Activated CD4-positive, alpha-beta T cell treated with anti-CD3 and anti-CD28 coated beads for 4 hours (primary cell): Measurements from ENCODE around the gene CREG2.
"Not testable (repeated sequence)": the region's sequence is repeated elsewhere in the genome, so short reads cannot be mapped to it uniquely, and the experiment has no call there.

ENCODE experiments used
- DNase-seq, 2 donors: peaks; one replicate each; pipeline ENCODE4 v3.0.0-alpha.2; 2020

The CREG2 gene

GRCh38 chr2:101369100-101369499 is 18.2 kb downstream of the CREG2 start:
- DNase-seq = no peak

GRCh38 chr2:101368376-101368775 is 18.9 kb downstream of the CREG2 start:
- no peak for DNase-seq

GRCh38 chr2:101367508-101367907 is 19.8 kb downstream of the CREG2 start:
- no peak for DNase-seq

GRCh38 chr2:101364878-101365277 is 22.4 kb downstream of the CREG2 start:
- DNase-seq = no peak

- DNase-seq = no peak
Measured at GRCh38 chr2:101362777-101363176, 24.5 kb downstream of the CREG2 start.

- DNase-seq = no peak
Measured at GRCh38 chr2:101362316-101362715, 25.0 kb downstream of the CREG2 start.

DNA sequence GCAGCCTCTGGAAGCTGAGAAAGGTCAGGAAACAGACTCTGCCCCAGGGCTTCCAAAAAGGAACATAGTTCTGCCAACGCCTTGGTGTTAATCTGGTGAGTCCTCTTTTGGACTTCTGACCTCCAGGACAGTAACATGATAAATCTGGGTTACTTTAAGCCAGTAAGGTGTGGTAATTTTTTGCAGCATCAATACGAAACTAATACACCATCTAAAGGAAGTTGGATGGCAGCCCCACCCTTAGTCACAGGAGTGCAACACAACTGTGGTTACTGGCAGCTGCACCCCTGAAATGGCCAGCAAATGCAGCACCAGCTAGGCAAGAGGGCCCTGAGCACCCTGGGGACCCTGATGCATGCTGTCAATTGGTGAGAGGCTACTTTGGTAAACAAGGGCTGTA is 25.8 kb downstream of the CREG2 start:
- DNase-seq = peak in 1 of 2 donors; percentile 13

- no peak for DNase-seq
Measured at GRCh38 chr2:101361121-101361520, 26.2 kb downstream of the CREG2 start.

DNA sequence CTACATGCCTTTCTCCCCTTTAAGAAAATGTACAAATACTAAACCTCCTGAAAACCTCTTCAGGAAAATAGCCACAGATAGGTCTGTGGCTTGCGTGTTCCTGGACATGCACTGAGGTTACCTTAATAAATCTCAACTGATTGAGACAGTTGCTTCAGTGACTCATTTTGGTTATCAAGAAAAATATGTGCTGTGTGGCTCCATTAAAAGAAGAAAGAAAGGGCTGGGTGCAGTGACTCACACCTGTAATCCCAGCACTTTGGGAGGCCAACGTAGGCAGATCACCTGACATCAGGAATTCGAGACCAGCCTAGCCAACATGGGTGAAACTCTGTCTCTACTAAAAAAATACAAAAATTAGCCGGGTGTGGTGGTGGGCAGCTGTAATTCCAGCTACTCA is 27.1 kb downstream of the CREG2 start:
- DNase-seq = no peak

DNA sequence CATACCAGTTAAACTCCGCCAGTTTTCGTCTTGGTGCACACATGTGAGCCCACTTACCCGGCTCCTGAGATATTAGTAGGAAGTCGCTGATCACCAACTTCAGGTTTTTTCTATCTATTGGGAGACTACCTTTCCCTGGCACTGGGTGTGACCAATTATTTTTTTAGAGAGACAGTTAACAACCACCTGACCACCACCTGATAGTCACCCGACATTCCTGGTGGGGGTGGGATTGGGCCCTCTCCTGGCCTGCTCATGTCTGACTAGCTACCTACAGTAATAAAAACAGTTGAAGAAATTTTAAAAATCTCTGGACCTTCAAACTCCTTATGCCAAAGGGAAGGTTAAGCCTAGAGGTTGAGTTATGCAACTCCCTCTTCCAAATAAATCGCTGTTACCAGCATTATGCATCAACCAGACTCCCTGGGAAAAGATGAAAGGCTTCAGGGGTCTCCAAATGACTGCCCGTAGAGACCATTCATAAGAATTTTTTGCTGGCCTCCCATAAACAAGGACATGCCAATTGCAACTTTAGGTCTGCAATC is 27.8 kb downstream of the CREG2 start:
- DNase-seq = no peak

DNA sequence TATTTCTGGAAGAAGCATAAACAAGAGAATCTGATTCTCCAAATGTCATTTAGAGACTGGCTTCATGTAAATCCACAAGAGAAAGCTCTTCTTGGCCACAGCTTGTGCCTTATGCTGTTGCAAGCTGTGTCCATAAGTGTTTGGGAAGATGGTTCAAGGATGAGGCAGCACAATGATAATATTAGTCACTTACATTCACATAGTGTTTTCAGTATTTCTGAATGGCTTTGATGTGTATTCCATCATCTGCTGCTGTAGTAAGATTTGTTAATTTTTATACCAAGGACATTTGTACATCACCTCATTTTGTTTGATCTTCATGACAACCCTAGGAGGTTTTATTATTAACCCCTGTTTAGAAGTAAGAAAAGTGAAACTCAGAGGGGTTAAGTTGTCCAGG is 29.9 kb downstream of the CREG2 start:
- DNase-seq = no peak

DNA sequence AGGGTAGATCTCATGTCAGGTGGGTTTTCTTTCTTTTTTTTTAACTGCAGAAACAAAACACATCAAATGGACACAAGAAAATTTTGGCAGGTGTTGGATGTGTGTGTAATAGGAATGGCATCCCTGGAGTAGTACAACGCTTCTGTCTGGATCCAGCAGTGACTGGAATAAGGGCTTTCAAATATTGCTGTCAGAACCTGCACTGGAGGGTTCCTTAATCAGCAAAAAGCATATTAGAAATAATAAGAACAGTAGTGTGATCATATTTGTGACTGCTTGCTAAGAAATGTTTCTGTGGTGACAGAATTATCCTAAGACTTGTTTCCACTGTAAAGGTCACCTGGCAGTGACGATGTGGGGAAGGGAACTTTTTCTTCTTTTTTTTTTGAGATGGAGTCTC is 30.8 kb downstream of the CREG2 start:
- no peak for DNase-seq

DNA sequence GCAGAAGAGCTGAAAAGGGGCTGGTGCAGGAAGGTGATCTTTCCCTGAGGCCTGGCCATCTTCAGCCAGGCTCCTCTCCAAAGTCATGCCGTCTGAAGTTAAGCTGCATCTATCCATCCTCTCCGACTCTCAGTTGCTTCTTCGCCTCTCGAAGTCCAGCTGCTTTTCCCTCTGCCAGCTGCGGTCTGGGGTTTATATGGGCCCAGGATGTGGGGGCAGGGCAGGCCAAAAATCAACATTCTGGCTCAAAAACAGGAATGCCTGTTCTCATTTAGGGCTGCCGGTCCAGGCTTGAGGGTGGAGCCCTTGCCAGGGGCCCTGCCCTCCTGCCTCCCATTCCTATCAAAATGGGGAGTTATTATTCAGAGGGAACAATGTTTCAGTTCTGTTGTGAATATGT is 31.2 kb downstream of the CREG2 start:
- no peak for DNase-seq

DNA sequence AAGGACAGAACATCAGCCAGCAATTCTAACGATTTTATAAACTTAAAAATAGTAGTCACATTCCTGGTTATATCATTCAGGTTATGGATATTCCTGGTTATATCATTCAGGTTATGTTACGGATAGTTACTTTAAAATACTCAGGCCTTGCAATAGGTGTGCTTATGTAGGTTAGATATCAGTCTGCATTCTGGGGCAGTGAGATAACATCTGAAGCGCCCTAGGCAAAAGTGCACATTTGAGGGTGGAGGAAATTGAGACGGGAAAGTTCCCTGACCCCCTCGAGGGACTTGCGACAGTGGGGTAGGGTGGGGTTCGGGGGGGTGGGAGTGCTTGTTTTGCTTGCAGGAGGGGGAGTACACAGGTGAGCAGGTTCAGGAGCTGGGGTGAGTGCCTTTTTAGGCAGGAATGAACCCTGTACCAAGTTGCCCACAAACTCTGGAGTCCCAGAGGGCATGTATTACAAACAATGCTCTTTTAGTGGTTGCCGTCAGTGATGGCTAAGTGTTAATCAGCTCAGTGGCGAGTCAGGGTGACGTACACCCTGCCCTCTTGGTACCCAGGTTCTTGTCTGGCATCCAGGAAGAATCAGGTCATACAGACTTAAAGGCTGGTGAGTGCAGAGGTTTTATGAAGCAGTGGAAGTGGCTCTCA is 31.8 kb downstream of the CREG2 start:
- DNase-seq = no peak

- no peak for DNase-seq
Measured at GRCh38 chr2:101354420-101355311, 32.6 kb downstream of the CREG2 start.

DNA sequence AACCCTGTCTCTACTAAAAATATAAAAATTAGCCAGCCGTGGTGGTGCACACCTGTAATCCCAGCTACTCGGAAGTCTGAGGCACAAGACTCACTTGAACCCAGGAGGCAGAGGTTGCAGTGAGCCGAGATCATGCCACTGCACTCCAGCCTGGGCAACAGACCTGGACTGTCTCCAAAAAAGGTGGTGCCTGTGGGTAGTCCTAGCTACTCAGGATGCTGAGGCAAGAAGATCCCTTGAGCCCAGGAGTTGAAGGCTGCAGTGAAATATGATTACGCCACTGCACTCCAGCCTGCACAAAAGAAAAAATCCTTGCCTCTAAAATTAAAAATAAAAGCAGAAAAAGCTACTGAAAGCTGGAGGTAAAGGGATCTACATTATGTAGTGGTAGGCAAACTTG is 34.7 kb downstream of the CREG2 start:
- not testable (repeated sequence) for DNase-seq

- DNase-seq = no peak
Measured at GRCh38 chr2:101351207-101351606, 36.1 kb downstream of the CREG2 start.

- DNase-seq = no peak
Measured at GRCh38 chr2:101349893-101350662, 37.2 kb downstream of the CREG2 start.

DNA sequence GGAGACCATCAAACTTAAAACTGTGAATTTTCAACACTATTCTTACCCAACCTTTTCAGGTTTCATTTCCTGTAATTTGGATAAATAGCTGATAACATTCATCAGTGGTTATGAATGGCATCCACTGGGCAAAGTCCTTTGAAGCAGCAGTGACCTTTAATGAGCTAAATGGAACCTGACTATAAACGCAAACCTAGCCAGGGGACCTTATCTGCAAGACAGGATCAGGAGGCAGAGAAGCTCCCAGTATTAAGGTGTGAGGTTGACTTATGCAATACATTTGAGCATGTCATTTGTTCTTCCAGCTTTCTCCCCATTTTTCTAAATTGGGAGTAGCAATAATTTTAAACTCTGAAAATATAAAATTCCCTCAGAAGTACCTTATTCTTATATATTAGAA is 38.4 kb downstream of the CREG2 start:
- no peak for DNase-seq

GRCh38 chr2:101346909-101347308 is 40.4 kb downstream of the CREG2 start:
- no peak for DNase-seq

- DNase-seq = no peak
Measured at GRCh38 chr2:101344137-101344536, 43.2 kb downstream of the CREG2 start.

DNA sequence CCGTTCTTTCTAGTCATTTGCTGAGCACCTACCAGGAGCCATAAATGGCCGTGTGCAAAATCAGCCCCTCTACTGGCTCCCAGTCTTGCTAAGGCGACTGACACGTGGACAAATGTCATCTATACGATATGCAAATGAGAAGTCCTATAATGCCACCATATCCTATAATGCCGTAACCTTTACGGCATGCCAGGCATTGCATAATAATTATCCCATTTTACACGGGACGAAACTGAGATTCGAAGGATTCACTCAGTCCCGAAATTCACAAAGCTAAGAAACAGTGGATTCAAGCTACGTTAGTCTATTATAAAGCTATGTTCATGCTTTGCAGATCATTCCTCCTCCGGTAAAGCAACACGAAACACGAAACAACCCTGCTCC is 44.7 kb downstream of the CREG2 start:
- no peak for DNase-seq

GRCh38 chr2:101341901-101342624 is 45.2 kb downstream of the CREG2 start:
- DNase-seq = peak; percentile 65 to 72
